LNCaP clone FGC (cell line): ENCODE measurements around the gene TMED8.

ENCODE experiments used
- DNase-seq: peaks from one replicate; pipeline ENCODE4 v3.0.0-alpha.2; 2011; ENCODE audit warnings: low read depth
- H3K4me3 ChIP-seq: 2 replicates; pipeline ENCODE4 v1.5.1; 2011; ENCODE audit warnings: mild to moderate bottlenecking, low read depth, low read length, control low read depth
- CTCF ChIP-seq: IDR thresholded peaks from 2 replicates; pipeline ENCODE4 v1.5.1; 2012; ENCODE audit warnings: mild to moderate bottlenecking; ENCODE audit not compliant: control insufficient read depth, insufficient read depth; ENCODE audit errors: extremely low read depth

The TMED8 gene

GRCh38 chr14:77335576-77335975 lies 41.3 kb downstream of the TMED8 start:
- TF ChIP-seq CTCF: no peak
- DNase-seq: no peak
- no peak overlapping the region for H3K4me3 ChIP-seq

GRCh38 chr14:77329872-77330271 lies 47.0 kb downstream of the TMED8 start:
- no peak for DNase-seq
- H3K4me3 ChIP-seq: no peak overlapping the region
- TF ChIP-seq CTCF: no peak

- no peak for DNase-seq
- no peak for TF ChIP-seq CTCF
- no peak overlapping the region for H3K4me3 ChIP-seq
Measured at GRCh38 chr14:77327111-77327510, 49.8 kb downstream of the TMED8 start.

GRCh38 chr14:77325746-77326094 lies 51.2 kb downstream of the TMED8 start:
- DNase-seq: no peak
- no peak for TF ChIP-seq CTCF
- no peak overlapping the region for H3K4me3 ChIP-seq

GRCh38 chr14:77324816-77325745 lies 51.8 kb downstream of the TMED8 start:
- H3K4me3 ChIP-seq: no peak overlapping the region
- TF ChIP-seq CTCF: no peak
- DNase-seq: no peak

GRCh38 chr14:77324289-77324688 lies 52.6 kb downstream of the TMED8 start:
- H3K4me3 ChIP-seq: no peak overlapping the region
- no peak for DNase-seq
- TF ChIP-seq CTCF: no peak

GRCh38 chr14:77323571-77323970 lies 53.3 kb downstream of the TMED8 start:
- no peak overlapping the region for H3K4me3 ChIP-seq
- no peak for TF ChIP-seq CTCF
- no peak for DNase-seq
